K562 (cell line): ENCODE data around the gene KIZ. TPM values are rescaled to one million over a fixed set of nuclear protein-coding genes. Genes with fewer than 3 reads are reported as not detected.

Experiments used
- ATAC-seq: fragments of 200-7000 bp; cut with Tn5 transposase; 3 replicates; pipeline ENCODE4 v1.9.1; 2020; ENCODE audit warnings: moderate library complexity
- BruUV-seq: library from RNA; stranded (reverse); fragments of 400-500 nt; replicated peaks from 2 replicates; lab custom pipeline; 2021; lab: Mats Ljungman, UMichigan
- CTCF ChIA-PET: fragments of 300-600 bp; formaldehyde crosslinking; extraction: SDS; loops from one replicate; lab custom pipeline; 2021; ENCODE audit warnings: low intra/inter-chr PET ratio; lab: Yijun Ruan, JAX
- POLR2A ChIA-PET: fragments of 300-600, 350-650 bp; sonication (Branson Sonifier 250); formaldehyde crosslinking; extraction: SDS; loops from one replicate; lab custom pipeline; 2021; ENCODE audit warnings: antibody characterized with exemption, inconsistent platforms; lab: Yijun Ruan, JAX
- DNase-seq, 4 experiments: peaks; one replicate each; pipeline versions ENCODE4 v3.0.0 to v3.0.0-alpha.2; 2011 to 2018; ENCODE audit warnings: low spot score in 3 of 4, mixed read lengths in 3 of 4; ENCODE audit errors: extremely low read depth in 1 of 4
- FAIRE-seq: peaks from 2 replicates; lab custom pipeline; 2011; peaks lifted over from hg19 to GRCh38; lab: Jason Lieb, UNC
- H2AFZ ChIP-seq: 2 replicates; pipeline ENCODE4 v1.6.0; 2011; ENCODE audit warnings: low read depth, low read length, control low read depth, inconsistent platforms
- H3K27ac ChIP-seq: fragments of 200-600 bp; 3 replicates; pipeline ENCODE4 v1.8.0; 2011; ENCODE audit warnings: low read depth, mild to moderate bottlenecking, control low read depth, inconsistent platforms, low read length, moderate library complexity, mixed read lengths; ENCODE audit errors: extremely low read depth
- H3K27me3 ChIP-seq, 2 experiments: fragments of 300-600 bp in 1 of 2; 2 replicates in 1 of 2; 3 replicates in 1 of 2; pipeline versions ENCODE4 v1.6.0 to v1.8.0; 2011; ENCODE audit warnings: inconsistent platforms in 2 of 2, low read length in 2 of 2, mild to moderate bottlenecking in 1 of 2, mixed read lengths in 1 of 2, moderate library complexity in 1 of 2; ENCODE audit not compliant: control insufficient read depth in 2 of 2, insufficient read depth in 2 of 2
- H3K36me3 ChIP-seq: fragments of 300-600 bp; 3 replicates; pipeline ENCODE4 v1.8.0; 2011; ENCODE audit warnings: mild to moderate bottlenecking, low read length, inconsistent platforms; ENCODE audit not compliant: control insufficient read depth, insufficient read depth
- H3K4me1 ChIP-seq, 2 experiments: fragments of 200-600 bp in 1 of 2; replicated peaks in 1 of 2; 2 replicates in 1 of 2; 3 replicates in 1 of 2; pipeline versions ENCODE4 v1.5.1 to v1.8.0; 2011; ENCODE audit warnings: inconsistent platforms in 2 of 2, low read length in 2 of 2, mild to moderate bottlenecking in 1 of 2, mixed read lengths in 1 of 2, moderate library complexity in 1 of 2; ENCODE audit not compliant: control insufficient read depth in 2 of 2, insufficient read depth in 2 of 2
- H3K4me2 ChIP-seq: 2 replicates; pipeline ENCODE4 v1.6.1; 2011; ENCODE audit warnings: low read length, control low read depth, inconsistent platforms, mixed read lengths; ENCODE audit not compliant: insufficient read depth
- H3K4me3 ChIP-seq: fragments of 200-600 bp; sonication (generic), shearing (Covaris generic); 2 replicates; pipeline ENCODE4 v1.5.1; 2016; ENCODE audit warnings: control low read depth, inconsistent platforms
- H3K79me2 ChIP-seq: fragments of 200-600 bp; 3 replicates; pipeline ENCODE4 v1.8.0; 2011; ENCODE audit warnings: low read length, inconsistent platforms; ENCODE audit not compliant: control insufficient read depth, insufficient read depth
- H3K9ac ChIP-seq, 2 experiments: 2 replicates each; pipeline versions ENCODE4 v1.6.0 to v1.6.1; 2011; ENCODE audit warnings: low read depth in 2 of 2, low read length in 2 of 2, control low read depth in 1 of 2, inconsistent platforms in 1 of 2, mild to moderate bottlenecking in 1 of 2, mixed read lengths in 1 of 2; ENCODE audit not compliant: insufficient read depth in 1 of 2
- H3K9me1 ChIP-seq: one replicate; pipeline ENCODE4 v1.6.0; 2011; ENCODE audit warnings: inconsistent platforms, mild to moderate bottlenecking, low read length, moderate library complexity; ENCODE audit not compliant: control insufficient read depth, insufficient read depth
- H3K9me3 ChIP-seq: replicated peaks from 2 replicates; pipeline ENCODE4 v1.5.1; 2011; ENCODE audit warnings: low read depth, low read length, inconsistent platforms; ENCODE audit not compliant: control insufficient read depth, insufficient read depth
- H4K20me1 ChIP-seq: replicated peaks from 2 replicates; pipeline ENCODE4 v1.6.1; 2011; ENCODE audit warnings: low read length, inconsistent platforms, mixed read lengths; ENCODE audit not compliant: control insufficient read depth, insufficient read depth
- BRD4 ChIP-seq: fragments of 200-600 bp; sonication (generic); IDR thresholded peaks from 2 replicates; pipeline ENCODE4 v1.6.1; 2017; ENCODE audit warnings: inconsistent platforms
- HLTF ChIP-seq: fragments of 450-650 bp; IDR thresholded peaks from 2 replicates; pipeline ENCODE4 v1.6.1; 2016
- HOMEZ ChIP-seq: fragments of 250-450 bp; sonication (Bioruptor Pico); IDR thresholded peaks from 2 replicates; pipeline ENCODE4 v1.4.0; 2020; ENCODE audit warnings: mild to moderate bottlenecking, moderate library complexity
- MLX ChIP-seq, 2 experiments: fragments of 450-650 bp in 1 of 2; sonication (generic) in 1 of 2; formaldehyde crosslinking; conservative IDR thresholded peaks; 2 replicates each; pipeline versions ENCODE4 v1.4.0 to v1.8.1; 2020 to 2022; ENCODE audit warnings: mild to moderate bottlenecking in 1 of 2, missing genetic modification reagents in 1 of 2
- POLR2A ChIP-seq: fragments of 450-650 bp; conservative IDR thresholded peaks from 2 replicates; pipeline ENCODE4 v1.6.1; 2016
- THRA ChIP-seq: fragments of 450-650 bp; IDR thresholded peaks from 2 replicates; pipeline ENCODE4 v1.6.1; 2017; ENCODE audit warnings: mild to moderate bottlenecking, moderate library complexity
- U2AF1 ChIP-seq: fragments of 200-400 bp; formaldehyde crosslinking; optimal IDR thresholded peaks from 2 replicates; pipeline ENCODE3; 2017; ENCODE audit warnings: mild to moderate bottlenecking, low read depth, low read length, moderate library complexity
- ZNF280A ChIP-seq: fragments of 450-650 bp; IDR thresholded peaks from 2 replicates; pipeline ENCODE4 v1.6.1; 2018; ENCODE audit warnings: mild to moderate bottlenecking, low read depth; ENCODE audit not compliant: partially characterized antibody
- WGBS: fragments of 100-300 bp; shearing (Covaris generic); methylation state at CpG from one replicate; pipeline ENCODE4 v1.1.6; 2016; ENCODE audit warnings: low coverage, mixed read lengths; ENCODE audit not compliant: insufficient coverage; ENCODE audit errors: missing lambda C conversion rate; 5-methylcytosine and 5-hydroxymethylcytosine counted together
- in situ Hi-C: fragments of 300-500 bp; cut with MboI; formaldehyde crosslinking; loops from 4 replicates; pipeline ENCODE4 v1.15.0; 2018; ENCODE audit warnings: inconsistent platforms, mixed read lengths
- intact Hi-C: fragments of 100-400 bp; cut with micrococcal nuclease; formaldehyde crosslinking; loops from 2 replicates; pipeline ENCODE4 v1.14.2; 2022
- polyA plus RNA-seq, 8 experiments: library from polyadenylated mRNA; depleted of rRNA in 4 of 8; stranded (reverse) in 5 of 8; unstranded in 3 of 8; fragments of >200 nt; fragmentation: Nextera tagmentation in 2 of 8; fragmentation: Illumina TruSeq in 1 of 8; extraction: Ambion mirVana in 2 of 8; extraction: Trizol in 1 of 8; gene quantifications; 2 replicates each; pipeline versions ENCODE4 v1.2.1 to v1.2.3, GENCODE V29; 2011 to 2014; ENCODE audit warnings: inconsistent platforms in 1 of 8, missing spikeins in 1 of 8
- total RNA-seq, 7 experiments: library from RNA; depleted of rRNA in 6 of 7; stranded (reverse); fragments of >200 nt in 6 of 7; fragmentation: Illumina TruSeq in 2 of 7; extraction: Trizol in 2 of 7; gene quantifications; 2 replicates each; pipeline versions ENCODE4 v1.2.1 to v1.2.3, GENCODE V29; 2011 to 2021; ENCODE audit warnings: low replicate concordance in 1 of 7

Gene KIZ
- total and polyA plus RNA-seq, 9 of the 15 experiments (the other 6 are each of a cell fraction or from before 2014, with no cell fraction given) = 4.9 to 21.1 (median 13.5) TPM

GRCh38 chr20:21272679-21273078, 146.8 kb downstream of the KIZ start (continued):
- TF ChIP-seq MLX (CRISPR knock-in tag; conservative IDR thresholded peaks at IDR 0.05) = no peak

- FAIRE-seq = no peak
These were observed 148.0 kb downstream of the KIZ start for GRCh38 chr20:21273755-21274386.

More at GRCh38 chr20:21273755-21274386, 148.0 kb downstream of the KIZ start:
- no peak overlapping the region for H3K27ac ChIP-seq
- H3K4me1 ChIP-seq = 0 out of 5 replicates have a peak, but pooled peaks cover 0 to 3% of the 10 kb centered on the region in 2 experiments
- H3K9me3 ChIP-seq = no peaks in the 10 kb centered on the region
- 46% methylated on average over 6 of the region's 8 CpGs for WGBS
- no peak for DNase-seq
- POLR2A ChIA-PET = no interaction called here
- no peak for ATAC-seq
- intact Hi-C loops (no loop called here), in situ Hi-C loops (no loop called here)
- CTCF ChIA-PET = interaction anchor here (0.7 kb wide), 1 partner anchor 233 kb away, joined by 4 read pairs; no protein-coding TSS in a partner anchor
- H3K36me3 ChIP-seq = no peaks in the 10 kb centered on the region
- no peaks in the 10 kb centered on the region for H3K79me2 ChIP-seq
- H3K4me3 ChIP-seq = no peak overlapping the region
- H3K9ac ChIP-seq = no peak overlapping the region
- TF ChIP-seq POLR2A (no peak), HOMEZ (no peak), ZNF280A (no peak), U2AF1 (no peak), THRA (no peak), BRD4 (no peak), HLTF (no peak)
- no peaks in the 10 kb centered on the region for H3K9me1 ChIP-seq
- H4K20me1 ChIP-seq = no peaks in the 10 kb centered on the region
- H2AFZ ChIP-seq = no peak overlapping the region
- BruUV-seq = no TSS peak
- no peak overlapping the region for H3K4me2 ChIP-seq
- peaks cover 3 to 11% of the 10 kb centered on the region in 2 experiments; a peak in 4 of 5 replicates for H3K27me3 ChIP-seq
